ENCODE measurements around the gene USP19. TPM values are rescaled to one million over a fixed set of nuclear protein-coding genes. Genes with fewer than 3 reads are reported as not detected.

Gene USP19
- total and polyA plus RNA-seq, 2 donors: 30.8 to 44.8 TPM

DNA sequence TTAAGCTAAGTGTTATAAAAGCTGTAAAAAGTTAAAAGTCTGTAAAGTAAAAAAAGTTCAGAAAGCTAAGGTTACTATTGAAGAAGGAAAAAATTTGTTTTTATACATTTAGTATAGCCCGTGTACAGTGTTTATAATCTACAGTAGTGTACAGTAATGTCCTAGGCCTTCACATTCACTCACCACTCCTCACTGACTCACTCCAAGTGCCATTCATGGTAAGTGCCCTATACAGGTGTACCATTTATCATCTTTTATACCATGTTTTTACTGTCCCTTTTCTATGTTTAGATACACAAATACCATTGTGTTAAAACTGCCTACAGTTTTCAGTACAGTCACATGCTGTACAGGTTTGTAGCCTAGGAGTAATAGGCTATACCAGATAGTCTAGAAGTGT, 36.7 kb upstream of the USP19 start:
- Histone ChIP-seq H3K27ac (ENCODE audit: low read depth) (no peak overlapping the region), H3K36me3 (ENCODE audit: insufficient read depth) (no peaks in the 10 kb centered on the region), H3K4me1 (ENCODE audit: insufficient read depth) (no peaks in the 10 kb centered on the region), H3K4me3 (ENCODE audit: low read depth, low read length) (no peak overlapping the region)
- no peak for DNase-seq (ENCODE audit: extremely low spot score)
- 56% methylated on average over 1 of the region's 1 CpG for WGBS

- Histone ChIP-seq H3K27ac (ENCODE audit: low read depth) (no peak overlapping the region), H3K4me3 (ENCODE audit: low read depth, low read length) (no peak overlapping the region), H3K36me3 (ENCODE audit: insufficient read depth) (no peaks in the 10 kb centered on the region), H3K4me1 (ENCODE audit: insufficient read depth) (no peaks in the 10 kb centered on the region)
- 79% methylated on average over 3 of the region's 3 CpGs for WGBS
- DNase-seq (ENCODE audit: extremely low spot score): no peak
These were observed 32.8 kb upstream of the USP19 start for GRCh38 chr3:49153349-49153912.

DNA sequence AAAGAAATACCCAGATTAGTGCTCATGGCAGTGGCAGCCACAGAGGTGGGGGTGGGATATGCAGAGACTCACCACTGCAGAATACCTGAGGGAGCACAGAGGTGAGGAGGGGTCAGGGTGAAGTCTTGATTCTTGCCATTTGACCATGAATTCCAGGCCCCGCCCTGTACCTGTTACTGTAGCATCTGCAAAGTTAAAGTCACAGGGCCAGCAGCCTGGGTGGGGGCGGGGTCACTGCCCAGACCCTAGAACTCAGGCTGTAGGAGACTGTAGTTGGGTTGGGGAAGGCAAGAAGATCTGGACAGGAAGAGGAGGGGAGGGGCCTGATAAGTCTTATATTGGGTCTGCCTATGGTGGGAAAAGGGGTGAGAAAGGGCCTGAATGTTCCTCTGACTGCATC, 31.0 kb upstream of the USP19 start:
- no peak for DNase-seq (ENCODE audit: extremely low spot score)
- no peak overlapping the region for H3K27ac ChIP-seq (ENCODE audit: low read depth)
- no peak overlapping the region for H3K4me3 ChIP-seq (ENCODE audit: low read depth, low read length)
- WGBS: 87% methylated on average over 2 of the region's 2 CpGs
- no peaks in the 10 kb centered on the region for H3K36me3 ChIP-seq (ENCODE audit: insufficient read depth)
- no peaks in the 10 kb centered on the region for H3K4me1 ChIP-seq (ENCODE audit: insufficient read depth)

DNA sequence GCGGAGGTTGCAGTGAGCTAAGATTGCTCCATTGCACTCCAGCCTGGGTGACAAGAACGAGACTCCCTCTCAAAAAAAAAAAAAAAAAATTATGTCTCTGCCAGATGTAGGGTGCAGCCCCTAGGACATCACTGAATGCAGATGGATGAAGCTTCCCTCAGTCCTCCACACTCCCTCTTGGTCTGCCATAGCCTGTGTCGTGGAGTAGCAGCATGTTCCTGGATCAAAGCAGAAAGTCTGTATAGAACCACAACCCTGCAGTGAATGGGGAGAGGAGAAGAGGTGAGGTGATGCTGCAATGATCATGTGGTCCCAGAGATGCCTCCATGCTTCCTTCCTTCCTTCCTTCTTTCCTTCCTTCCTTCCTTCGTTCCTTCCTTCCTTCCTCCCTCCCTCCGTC, 27.5 kb upstream of the USP19 start:
- WGBS: 77% methylated on average over 5 of the region's 5 CpGs

GRCh38 chr3:49140080-49140479, 19.5 kb upstream of the USP19 start:
- Histone ChIP-seq H3K4me1 (ENCODE audit: insufficient read depth) (no peaks in the 10 kb centered on the region), H3K4me3 (ENCODE audit: low read depth, low read length) (no peak overlapping the region), H3K36me3 (ENCODE audit: insufficient read depth) (no peaks in the 10 kb centered on the region), H3K27ac (ENCODE audit: low read depth) (no peak overlapping the region)
- 73% methylated on average over 3 of the region's 3 CpGs for WGBS
- DNase-seq (ENCODE audit: extremely low spot score): no peak

More for the DNA sequence above, 27.5 kb upstream of the USP19 start:
- Histone ChIP-seq H3K4me1 (ENCODE audit: insufficient read depth) (no peaks in the 10 kb centered on the region), H3K4me3 (ENCODE audit: low read depth, low read length) (no peak overlapping the region), H3K36me3 (ENCODE audit: insufficient read depth) (no peaks in the 10 kb centered on the region), H3K27ac (ENCODE audit: low read depth) (no peak overlapping the region)
- DNase-seq (ENCODE audit: extremely low spot score): no peak

DNA sequence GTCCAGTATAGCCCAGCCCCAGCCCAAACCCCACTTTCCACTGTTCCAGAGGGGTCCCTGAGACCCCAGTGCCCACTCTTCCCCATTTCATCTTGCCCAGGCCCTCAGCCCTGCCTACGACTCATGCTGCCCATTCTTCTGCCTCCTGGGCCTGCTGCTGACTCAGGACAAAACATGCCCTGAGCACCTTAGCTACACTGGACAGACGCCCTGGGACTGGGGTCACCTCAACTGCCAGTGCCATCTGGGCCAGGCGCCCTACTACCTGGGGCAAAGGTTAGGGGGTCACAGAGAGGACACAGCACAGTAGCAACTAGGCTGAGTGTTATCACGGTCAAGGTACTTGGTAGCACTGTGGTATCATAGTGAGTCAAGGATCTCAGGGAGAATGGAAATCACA, 14.9 kb upstream of the USP19 start:
- H3K27ac ChIP-seq (ENCODE audit: low read depth): no peak overlapping the region
- no peak overlapping the region for H3K4me3 ChIP-seq (ENCODE audit: low read depth, low read length)
- 79% methylated on average over 4 of the region's 4 CpGs for WGBS
- H3K36me3 ChIP-seq (ENCODE audit: insufficient read depth): no peaks in the 10 kb centered on the region
- no peaks in the 10 kb centered on the region for H3K4me1 ChIP-seq (ENCODE audit: insufficient read depth)
- no peak for DNase-seq (ENCODE audit: extremely low spot score)

DNA sequence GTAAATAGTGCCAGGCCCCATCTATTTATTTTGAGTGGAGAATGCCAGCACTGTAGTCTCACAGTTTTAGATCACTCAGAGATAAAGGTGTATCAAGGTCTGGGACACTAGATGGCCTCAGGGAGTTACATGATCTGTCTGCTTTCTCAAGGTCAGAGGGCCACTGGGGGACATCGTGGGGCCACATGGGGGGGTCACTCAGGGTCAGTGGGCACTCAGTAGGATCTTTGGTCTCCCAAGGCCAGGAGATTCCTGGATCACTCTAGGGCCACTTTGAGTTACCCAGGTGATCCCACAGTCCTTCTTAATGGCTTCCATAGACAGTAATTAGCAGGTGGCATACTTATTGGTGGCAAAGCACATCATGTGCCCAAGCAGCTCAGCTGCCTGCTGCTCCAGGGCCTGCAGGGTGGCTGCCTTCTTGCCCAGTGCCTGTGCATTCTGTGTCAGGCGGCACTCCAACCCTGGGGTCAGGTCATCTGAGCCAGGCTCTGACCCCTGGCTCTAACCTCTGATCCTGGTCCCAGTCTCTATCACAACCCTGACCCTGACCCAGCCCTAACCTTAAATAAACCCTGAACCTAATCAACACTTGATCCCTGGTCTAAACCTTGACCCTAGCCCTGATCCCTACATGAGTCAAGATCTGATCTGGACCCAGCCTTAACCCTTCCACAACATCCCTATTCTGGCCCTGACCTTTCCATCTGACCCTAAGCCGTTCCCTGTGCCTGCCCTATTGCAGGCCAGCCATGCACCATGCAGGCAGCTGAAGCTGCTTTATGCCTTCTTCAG, 14.0 kb upstream of the USP19 start:
- no peaks in the 10 kb centered on the region for H3K4me1 ChIP-seq (ENCODE audit: insufficient read depth)
- no peak overlapping the region for H3K27ac ChIP-seq (ENCODE audit: low read depth)
- H3K36me3 ChIP-seq (ENCODE audit: insufficient read depth): no peaks in the 10 kb centered on the region
- 60% methylated on average over 3 of the region's 3 CpGs for WGBS
- no peak overlapping the region for H3K4me3 ChIP-seq (ENCODE audit: low read depth, low read length)
- no peak for DNase-seq (ENCODE audit: extremely low spot score)

DNA sequence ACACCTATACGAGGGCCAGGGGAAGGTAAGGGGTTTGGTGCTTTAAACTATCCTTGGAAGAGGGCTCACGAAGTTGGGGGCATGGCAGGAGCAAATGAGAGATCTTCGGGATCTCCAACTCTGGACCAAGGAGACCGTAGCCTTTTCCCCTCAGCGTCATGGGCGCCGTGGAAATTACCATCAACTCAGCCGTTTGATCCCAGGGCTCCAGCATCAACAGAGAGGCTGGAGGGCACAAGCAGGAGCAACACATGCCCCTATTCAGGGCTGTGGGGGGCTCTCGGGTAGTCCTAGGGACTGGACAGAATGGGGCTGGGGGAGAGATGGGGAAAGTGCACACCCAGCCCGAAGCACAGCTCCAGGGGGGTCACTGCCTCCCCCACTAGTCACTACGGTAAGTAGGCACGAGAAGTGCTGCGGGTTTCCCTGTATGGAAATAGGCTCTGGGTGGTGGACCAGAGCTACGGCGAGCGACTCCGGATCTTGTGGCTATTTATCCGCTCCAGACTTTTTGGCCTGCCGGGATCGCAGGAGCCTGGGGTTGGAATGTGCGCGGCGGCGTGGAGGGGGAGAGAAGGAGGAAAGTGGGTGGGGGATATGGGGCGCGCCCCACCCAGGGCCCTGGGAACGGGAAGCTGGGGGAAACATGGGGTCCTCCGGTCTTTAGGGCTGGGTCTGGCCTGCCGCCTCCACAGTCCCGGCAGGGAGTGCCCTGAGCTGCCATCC, 12.8 kb upstream of the USP19 start:
- H3K4me1 ChIP-seq (ENCODE audit: insufficient read depth): no peaks in the 10 kb centered on the region
- WGBS: 4% methylated on average over 30 of the region's 30 CpGs

DNA sequence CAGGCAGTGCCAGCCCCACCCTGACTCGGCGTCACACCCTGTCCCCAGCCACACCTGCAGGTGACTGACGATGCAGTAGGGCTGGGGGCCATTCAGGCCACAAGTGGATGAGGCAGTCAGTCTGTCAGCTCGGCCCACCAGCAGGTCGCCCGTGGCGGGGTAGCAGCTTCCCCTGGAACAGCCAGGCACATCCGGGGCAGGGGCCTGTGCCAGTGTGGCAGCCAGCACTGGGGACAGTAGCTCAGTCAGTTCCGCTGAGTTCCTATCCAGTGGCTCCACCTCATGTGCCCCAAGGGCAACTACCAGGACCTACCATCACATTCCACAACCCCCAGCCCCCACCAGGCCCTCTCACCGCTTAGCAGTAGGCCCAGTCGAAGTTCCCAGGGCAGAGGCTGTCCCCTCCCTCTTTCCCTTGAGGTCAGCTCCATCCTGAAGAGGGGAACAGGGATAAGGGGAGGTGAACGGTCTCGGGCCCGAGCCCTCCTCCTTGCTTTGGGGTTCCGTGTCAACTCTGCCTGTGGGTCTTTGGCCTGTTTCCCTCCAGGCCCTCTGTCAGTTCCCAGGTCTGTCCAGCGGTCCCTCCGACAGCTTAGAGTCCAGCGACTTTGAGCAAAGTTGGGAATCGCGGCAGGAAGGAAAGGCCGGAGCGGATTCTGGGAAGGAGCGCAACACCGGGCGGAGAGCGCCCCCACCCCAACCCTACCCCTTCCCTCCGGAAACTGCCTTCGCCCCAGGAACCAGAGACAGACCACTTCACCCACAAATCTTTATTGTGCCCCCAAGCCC, 12.0 kb upstream of the USP19 start, which contains the start of gene LAMB2:
TSS of gene LAMB2 (minus strand) at position 614 of the 789 bp plus-strand sequence. CDS start at position 431, 183 bp downstream.
- Histone ChIP-seq H3K4me3 (ENCODE audit: low read depth, low read length) (peak within 1 kb of the TSS; percentile 52), H3K4me1 (ENCODE audit: insufficient read depth) (no peaks in the 10 kb centered on the region), H3K27ac (ENCODE audit: low read depth) (peak within 1 kb of the TSS; percentile 86), H3K36me3 (ENCODE audit: insufficient read depth) (no peaks in the 10 kb centered on the region)
- WGBS: 5% methylated on average over 28 of the region's 28 CpGs
- DNase-seq (ENCODE audit: extremely low spot score): peak; percentile 45

More for the DNA sequence above, 12.8 kb upstream of the USP19 start:
- Histone ChIP-seq H3K27ac (ENCODE audit: low read depth) (peak overlapping the region; percentile 86), H3K4me3 (ENCODE audit: low read depth, low read length) (peak overlapping the region; percentile 52), H3K36me3 (ENCODE audit: insufficient read depth) (no peaks in the 10 kb centered on the region)
- peak; percentile 78 for DNase-seq (ENCODE audit: extremely low spot score)

- Histone ChIP-seq H3K27ac (ENCODE audit: low read depth) (no peak overlapping the region), H3K4me1 (ENCODE audit: insufficient read depth) (no peaks in the 10 kb centered on the region), H3K36me3 (ENCODE audit: insufficient read depth) (no peaks in the 10 kb centered on the region), H3K4me3 (ENCODE audit: low read depth, low read length) (peak overlapping the region; percentile 52)
- WGBS: 37% methylated on average over 9 of the region's 9 CpGs
- no peak for DNase-seq (ENCODE audit: extremely low spot score)
These were observed 11.4 kb upstream of the USP19 start for GRCh38 chr3:49132073-49132436.

GRCh38 chr3:49131576-49131975, 11.0 kb upstream of the USP19 start:
- 85% methylated on average over 6 of the region's 6 CpGs for WGBS

DNA sequence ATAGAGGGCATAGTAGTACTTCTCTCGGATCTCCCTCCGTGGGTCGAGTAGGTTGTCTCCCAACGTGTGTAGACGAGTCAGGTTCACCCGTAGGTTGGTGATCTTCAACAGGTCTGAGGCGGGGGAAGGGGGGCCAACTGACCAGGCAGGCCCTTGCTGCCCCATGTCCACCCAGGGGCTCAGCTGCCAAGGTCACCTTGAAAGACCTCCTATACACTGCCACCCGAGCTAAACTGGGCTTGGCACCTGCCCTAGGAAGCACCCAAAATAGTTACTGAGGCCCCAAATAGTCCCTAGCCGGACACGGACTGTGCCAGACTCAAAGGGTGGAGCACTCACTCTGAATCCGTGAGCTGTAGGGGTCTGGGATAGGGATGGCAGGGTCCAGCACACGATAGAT, 10.4 kb upstream of the USP19 start:
- no peak for DNase-seq (ENCODE audit: extremely low spot score)
- no peak overlapping the region for H3K27ac ChIP-seq (ENCODE audit: low read depth)
- no peak overlapping the region for H3K4me3 ChIP-seq (ENCODE audit: low read depth, low read length)
- no peaks in the 10 kb centered on the region for H3K36me3 ChIP-seq (ENCODE audit: insufficient read depth)
- H3K4me1 ChIP-seq (ENCODE audit: insufficient read depth): no peaks in the 10 kb centered on the region
- 75% methylated on average over 12 of the region's 12 CpGs for WGBS

More at GRCh38 chr3:49131576-49131975, 11.0 kb upstream of the USP19 start:
- no peaks in the 10 kb centered on the region for H3K36me3 ChIP-seq (ENCODE audit: insufficient read depth)
- no peak overlapping the region for H3K27ac ChIP-seq (ENCODE audit: low read depth)
- no peak for DNase-seq (ENCODE audit: extremely low spot score)
- peak overlapping the region; percentile 52 for H3K4me3 ChIP-seq (ENCODE audit: low read depth, low read length)
- H3K4me1 ChIP-seq (ENCODE audit: insufficient read depth): no peaks in the 10 kb centered on the region

DNA sequence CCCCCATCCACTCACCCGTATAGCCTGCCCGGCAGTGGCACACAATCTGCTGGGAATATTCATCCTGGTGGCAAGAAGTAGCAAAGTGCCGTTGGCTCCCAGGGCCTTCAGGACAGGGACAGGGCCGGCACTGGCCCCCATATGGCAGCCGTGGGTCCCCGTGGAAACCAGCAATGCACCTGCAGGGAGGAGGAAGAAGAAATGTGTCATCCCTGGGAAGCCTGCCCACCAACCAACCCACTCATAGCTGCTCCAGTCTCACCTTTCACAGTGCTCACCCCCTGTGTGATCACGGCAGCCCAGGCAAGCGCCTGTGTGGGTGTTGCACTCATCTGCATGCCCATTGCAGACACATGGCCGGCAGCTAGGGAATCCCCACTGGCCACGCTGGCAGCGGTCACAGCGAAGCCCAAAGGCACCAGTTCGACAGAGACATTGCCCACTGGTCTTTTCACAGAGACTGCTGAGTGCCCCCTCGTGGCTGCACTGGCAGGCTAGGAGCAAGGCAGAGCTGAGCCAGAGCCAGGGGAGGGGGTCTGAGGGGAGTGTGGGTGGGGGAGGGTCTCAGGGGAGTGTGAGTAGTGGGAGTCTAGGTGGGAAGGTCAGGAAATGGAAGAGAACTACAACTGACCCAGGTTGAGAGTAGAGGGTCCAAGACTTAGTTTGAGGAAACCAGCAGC, 4.5 kb upstream of the USP19 start:
- no peak overlapping the region for H3K4me3 ChIP-seq (ENCODE audit: low read depth, low read length)
- WGBS: 80% methylated on average over 14 of the region's 14 CpGs
- H3K27ac ChIP-seq (ENCODE audit: low read depth): no peak overlapping the region
- DNase-seq (ENCODE audit: extremely low spot score): no peak
- peaks cover 2% of the 10 kb centered on the region for H3K36me3 ChIP-seq (ENCODE audit: insufficient read depth)
- H3K4me1 ChIP-seq (ENCODE audit: insufficient read depth): no peaks in the 10 kb centered on the region

Measured in urinary bladder (tissue), 4 donors.